GM21526 (cell line): ENCODE measurements around the gene CCDC159.
"Not testable (repeated sequence)": the region's sequence is repeated elsewhere in the genome, so short reads cannot be mapped to it uniquely, and the experiment has no call there.

Experiments used
- ATAC-seq: cut with Tn5 transposase; IDR thresholded peaks from one replicate; pipeline ENCODE4 v1.9.1; 2021; ENCODE audit warnings: moderate library complexity; ENCODE audit not compliant: unreplicated experiment, low FRiP score

CCDC159 gene

DNA sequence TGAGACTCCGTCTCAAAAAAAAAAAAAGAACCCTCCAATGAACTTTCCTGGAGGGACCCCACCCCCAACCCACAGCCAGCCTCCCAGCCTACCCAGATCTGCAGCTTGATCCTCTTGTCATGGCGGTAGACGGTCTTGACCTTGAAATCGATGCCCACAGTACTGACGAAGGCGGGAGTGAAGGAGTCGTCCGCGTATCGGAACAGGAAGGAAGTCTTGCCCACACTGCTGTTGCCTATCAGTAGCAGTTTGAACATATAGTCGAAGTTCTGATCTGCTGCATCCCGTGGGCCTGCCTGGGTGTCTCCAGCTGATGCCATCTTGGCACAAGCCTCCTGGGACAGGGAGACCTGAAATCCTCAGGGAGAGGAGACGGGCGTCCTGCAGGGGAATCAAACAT is 9.2 kb upstream of the CCDC159 start:
- ATAC-seq, result no peak

DNA sequence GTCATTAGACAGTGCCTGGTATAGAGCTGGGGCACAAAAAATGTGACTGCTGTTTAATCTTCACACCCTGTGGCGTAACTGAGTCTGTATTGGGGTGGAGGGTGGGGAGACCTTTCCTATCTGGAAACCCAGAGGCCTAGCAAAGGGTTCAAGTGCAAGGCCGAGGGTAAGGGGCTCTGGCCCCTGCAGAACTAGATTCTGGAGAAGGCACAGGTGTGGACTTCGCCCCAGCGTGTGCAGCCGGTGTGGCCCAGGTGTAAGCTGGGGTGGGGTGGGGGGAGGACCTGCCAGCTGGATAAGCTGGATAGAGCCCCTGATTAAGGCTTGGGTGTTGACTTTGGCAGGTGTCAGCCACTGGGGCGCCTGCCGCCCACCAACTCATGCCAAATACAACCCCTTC is 8.2 kb upstream of the CCDC159 start:
- ATAC-seq, result no peak

DNA sequence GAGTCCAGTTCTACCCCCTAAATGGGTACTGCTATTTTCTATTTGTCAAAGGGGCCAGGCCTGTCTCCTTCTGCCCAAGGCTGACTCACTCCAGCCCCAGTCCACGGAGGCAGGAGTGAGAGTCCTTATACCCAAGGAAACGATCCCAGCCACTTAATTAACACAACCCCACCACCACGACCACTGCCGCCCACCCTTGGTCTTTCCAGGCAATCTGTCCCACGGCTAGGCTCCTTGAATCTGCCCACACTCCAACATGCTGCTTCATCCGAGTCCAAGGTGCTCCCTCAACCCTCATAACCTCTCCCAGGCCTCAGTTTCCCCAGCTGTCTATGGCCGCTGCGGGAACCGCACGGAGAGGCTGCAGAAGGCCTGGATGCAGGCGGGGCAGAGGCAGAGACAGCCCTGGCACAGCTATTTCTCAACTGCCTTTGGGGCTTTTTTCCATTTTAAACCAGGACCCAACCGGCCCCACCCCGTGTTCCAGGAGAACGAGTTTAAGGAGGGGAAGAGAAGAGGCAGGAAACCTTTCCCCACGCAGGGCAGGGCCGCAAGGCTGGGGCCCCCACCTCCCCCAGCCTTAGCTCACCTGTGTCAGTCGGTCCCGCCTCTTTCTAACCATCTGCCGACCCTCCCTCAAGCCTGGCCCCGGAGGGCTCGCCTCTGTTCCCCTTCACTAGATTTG is 7.6 kb upstream of the CCDC159 start:
- ATAC-seq, result no peak

- no peak for ATAC-seq
These were observed 6.8 kb upstream of the CCDC159 start, which contains the start of gene RAB3D for GRCh38 chr19:11339254-11340098. Gene RAB3D (minus strand): TSS chr19:11339657. CDS start chr19:11337399, 2,258 bp downstream.

GRCh38 chr19:11340099-11340467 is 6.2 kb upstream of the CCDC159 start:
- ATAC-seq, result not testable (repeated sequence)

GRCh38 chr19:11342429-11342828 is 3.9 kb upstream of the CCDC159 start:
- no peak for ATAC-seq

GRCh38 chr19:11345122-11345803 is 1.1 kb upstream of the CCDC159 start:
- no peak for ATAC-seq

DNA sequence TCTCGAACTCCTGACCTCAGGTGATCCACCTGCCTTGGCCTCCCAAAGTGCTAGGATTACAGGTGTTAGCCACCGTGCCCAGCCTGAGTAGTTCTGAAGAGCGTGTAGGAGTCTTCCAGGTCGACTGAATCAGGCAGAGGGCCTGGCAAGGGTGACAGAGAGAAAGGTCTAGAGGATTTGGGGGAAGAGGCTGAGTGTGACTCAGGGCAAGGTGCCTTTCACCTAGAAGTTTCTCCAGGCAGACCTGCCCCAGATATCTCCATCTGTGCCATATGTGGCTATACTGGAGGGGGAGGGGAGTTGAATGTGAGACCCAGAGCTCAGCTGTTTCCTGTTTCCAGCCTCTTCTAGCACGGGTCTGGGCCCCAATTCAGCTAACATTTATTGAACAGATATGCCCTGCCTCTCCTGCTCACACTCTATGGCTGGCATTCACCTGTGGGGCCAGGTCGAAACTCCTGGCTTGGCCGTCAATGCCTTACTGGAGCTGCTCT is 1.3 kb downstream of the CCDC159 start:
- no peak for ATAC-seq

DNA sequence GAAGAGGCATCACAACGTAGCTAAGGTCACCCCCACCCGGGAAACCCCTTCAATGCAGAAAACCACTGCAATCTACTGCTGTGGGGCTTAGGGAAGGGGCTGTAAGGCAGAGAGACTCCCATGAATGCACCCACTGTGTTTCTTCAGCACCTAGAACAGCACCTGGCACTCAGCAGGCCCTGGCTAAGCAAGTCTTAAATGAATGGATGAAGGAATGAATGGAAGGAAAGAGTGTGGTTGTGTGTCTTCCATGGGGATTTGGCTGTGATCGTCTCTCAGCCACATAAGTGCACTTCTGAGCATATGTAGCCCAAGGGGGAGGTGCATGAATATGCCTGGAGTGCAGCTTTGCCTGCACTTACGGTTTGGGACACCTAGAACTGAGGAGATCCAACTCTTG is 2.9 kb downstream of the CCDC159 start:
- ATAC-seq, result no peak

DNA sequence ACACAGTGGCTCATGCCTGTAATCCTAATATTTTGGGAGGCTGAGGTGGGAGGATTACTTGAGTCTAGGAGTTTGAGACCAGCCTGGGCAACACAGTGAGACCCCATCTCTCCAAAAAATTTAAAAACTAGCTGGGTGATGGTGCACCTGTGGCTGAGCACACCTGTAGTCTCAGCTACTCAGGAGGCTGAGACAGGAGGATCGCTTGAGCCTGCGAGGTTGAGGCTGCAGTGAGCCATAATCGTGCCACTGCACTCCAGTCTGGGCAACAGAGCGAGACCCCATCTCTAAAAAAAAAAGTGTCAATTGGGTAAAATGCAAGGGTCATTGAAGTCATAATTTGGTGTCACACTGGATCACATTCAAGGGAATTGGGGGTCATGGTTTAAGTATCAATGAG is 7.8 kb downstream of the CCDC159 start:
- not testable (repeated sequence) for ATAC-seq

GRCh38 chr19:11355160-11356073 is 9.1 kb downstream of the CCDC159 start, which contains the start of gene PLPPR2:
Gene PLPPR2 (plus strand): TSS chr19:11355432. CDS start chr19:11357674, 2,242 bp downstream.
- ATAC-seq, result no peak

DNA sequence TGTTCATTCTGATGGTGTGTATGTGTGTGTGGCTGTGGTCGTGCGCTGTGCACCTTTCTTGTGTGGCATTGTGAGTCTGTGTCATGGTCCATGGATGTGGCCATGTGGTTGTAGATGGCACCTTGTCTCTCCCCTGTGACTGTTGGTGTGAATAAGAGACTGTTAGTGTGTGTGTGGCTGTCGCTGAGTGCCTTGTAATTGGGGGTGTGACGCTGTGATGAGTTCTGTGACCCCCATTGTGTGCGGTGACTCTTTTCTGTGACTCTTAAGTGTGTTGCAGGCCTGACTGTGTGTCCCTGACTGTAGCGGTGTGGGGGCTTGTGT is 9.7 kb downstream of the CCDC159 start:
- no peak for ATAC-seq

GRCh38 chr19:11356676-11357550 is 10.6 kb downstream of the CCDC159 start:
- ATAC-seq, result no peak

GRCh38 chr19:11359421-11359820 is 13.1 kb downstream of the CCDC159 start:
- ATAC-seq, result no peak

DNA sequence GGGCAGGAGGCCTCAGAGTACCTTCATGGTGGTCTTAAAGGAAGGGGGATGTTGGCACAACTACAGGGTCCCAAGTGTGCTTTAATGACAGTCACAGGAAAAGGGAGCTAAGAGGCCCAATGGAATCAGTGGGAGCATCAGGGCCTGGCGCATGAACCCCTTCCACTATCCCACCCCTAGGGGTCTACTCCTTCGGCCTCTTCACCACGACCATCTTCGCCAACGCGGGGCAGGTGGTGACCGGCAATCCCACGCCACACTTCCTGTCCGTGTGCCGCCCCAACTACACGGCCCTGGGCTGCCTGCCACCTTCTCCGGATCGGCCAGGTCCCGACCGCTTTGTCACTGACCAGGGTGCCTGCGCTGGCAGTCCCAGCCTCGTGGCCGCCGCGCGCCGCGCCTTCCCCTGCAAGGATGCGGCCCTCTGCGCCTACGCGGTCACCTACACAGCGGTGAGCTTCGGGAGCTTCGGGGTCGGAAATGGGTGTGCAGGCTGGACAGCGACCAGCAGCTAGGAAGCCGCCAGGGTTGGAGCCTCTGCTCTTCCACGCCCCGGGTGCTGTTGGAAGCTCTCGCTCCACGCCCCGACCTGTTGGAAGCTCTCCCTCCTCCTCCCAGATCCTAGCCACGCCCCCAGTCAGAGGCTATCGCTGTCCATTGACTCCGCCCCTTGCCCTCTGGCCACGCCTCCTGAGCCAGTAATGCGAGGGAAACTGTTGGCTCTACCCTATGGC is 14.9 kb downstream of the CCDC159 start:
- ATAC-seq, result no peak

DNA sequence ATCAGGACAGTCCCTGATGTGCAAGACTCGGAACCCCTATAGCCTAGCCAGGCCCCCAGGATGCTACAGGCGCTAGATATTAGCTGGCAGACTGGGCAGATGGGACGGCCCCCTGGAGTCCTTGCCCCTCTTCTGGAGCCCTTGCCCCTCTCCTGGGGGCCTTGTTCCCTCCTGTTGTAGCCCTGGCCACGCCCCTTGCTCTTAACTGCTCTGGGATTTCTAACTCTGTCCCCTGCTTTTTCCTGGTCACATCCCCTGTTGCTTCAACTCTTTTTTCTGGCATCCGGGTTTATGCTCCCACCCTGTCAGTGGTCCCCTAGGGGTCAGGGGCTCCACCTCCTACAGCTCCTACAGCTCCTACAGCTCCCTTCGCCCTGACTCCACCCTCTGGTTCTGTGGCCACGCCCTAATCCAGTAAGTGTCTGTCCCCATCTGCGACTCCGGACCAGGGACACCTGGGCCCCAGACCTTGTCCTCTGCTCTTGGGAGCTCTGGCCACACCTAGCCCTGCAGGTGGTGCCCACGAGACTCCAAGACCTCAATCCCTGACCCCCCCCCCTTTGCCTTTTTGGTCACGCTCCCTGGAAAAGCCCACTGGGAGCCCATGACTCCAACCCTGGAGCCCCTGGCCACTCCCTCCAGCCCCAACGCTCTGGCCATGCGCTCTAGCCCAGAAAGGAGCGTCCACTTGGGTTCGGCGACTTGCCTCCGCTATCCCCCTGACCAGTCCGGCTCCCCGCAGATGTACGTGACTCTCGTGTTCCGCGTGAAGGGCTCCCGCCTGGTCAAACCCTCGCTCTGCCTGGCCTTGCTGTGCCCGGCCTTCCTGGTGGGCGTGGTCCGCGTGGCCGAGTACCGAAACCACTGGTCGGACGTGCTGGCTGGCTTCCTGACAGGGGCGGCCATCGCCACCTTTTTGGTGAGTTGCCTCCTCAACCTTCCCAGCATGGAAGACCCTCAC is 15.7 kb downstream of the CCDC159 start:
- no peak for ATAC-seq

DNA sequence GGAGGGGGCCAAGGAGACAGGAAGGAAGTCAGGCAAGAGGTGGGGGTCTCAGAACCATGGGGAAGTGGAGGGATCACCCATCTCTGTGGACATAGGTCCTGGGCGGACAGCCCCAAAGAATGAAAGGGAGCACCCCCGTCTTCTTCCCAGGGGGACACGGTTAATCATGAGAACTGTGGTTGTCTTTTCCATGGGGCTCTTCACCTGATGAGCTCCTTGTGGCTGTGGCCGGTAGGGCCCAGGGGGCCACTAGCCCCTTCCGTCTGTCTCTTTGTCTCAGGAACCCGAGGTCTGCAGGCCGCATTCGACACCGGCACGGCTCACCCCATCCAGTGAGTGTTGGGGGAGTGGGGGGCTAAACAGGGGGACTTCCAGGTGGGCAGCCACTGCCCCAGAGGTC is 17.6 kb downstream of the CCDC159 start:
- ATAC-seq, result no peak
